DND-41 (cell line): ENCODE data around the gene CDC6.

Source experiments
- CTCF ChIP-seq: IDR thresholded peaks from 2 replicates; pipeline ENCODE4 v1.5.1; 2012; ENCODE audit warnings: borderline replicate concordance, low read length, moderate library complexity, mild to moderate bottlenecking; ENCODE audit not compliant: poor library complexity, severe bottlenecking; ENCODE audit errors: extremely low read depth
- EZH2 ChIP-seq: IDR thresholded peaks from 3 replicates; pipeline ENCODE4 v1.6.1; 2012; ENCODE audit warnings: borderline replicate concordance, low read depth, mild to moderate bottlenecking, moderate library complexity, low read length, inconsistent platforms; ENCODE audit not compliant: severe bottlenecking

- no peak for TF ChIP-seq CTCF
- no peak for TF ChIP-seq EZH2
These were observed 9.8 kb downstream of the CDC6 start for GRCh38 chr17:40297511-40297910.
